HuH-7 (cell line): ENCODE measurements around the gene PITX1.
"Not testable (repeated sequence)": the region's sequence is repeated elsewhere in the genome, so short reads cannot be mapped to it uniquely, and the experiment has no call there.

Source experiments
- DNase-seq: peaks from one replicate; pipeline ENCODE4 v3.0.0; 2011; ENCODE audit warnings: low spot score

The PITX1 gene

GRCh38 chr5:135033901-135034235 lies at the start of gene PITX1:
Gene PITX1, minus strand, starts transcription at chr5:135034228. Its CDS starts 347 bp downstream, at chr5:135033881.
- DNase-seq = no peak

- not testable (repeated sequence) for DNase-seq
Observed at GRCh38 chr5:135083334-135083733, 49.3 kb upstream of the PITX1 start.

GRCh38 chr5:135081240-135081639 lies 47.2 kb upstream of the PITX1 start:
- no peak for DNase-seq

GRCh38 chr5:135079760-135080159 lies 45.7 kb upstream of the PITX1 start:
- DNase-seq = no peak

- DNase-seq = no peak
Observed at GRCh38 chr5:135079099-135079681, 45.2 kb upstream of the PITX1 start.

GRCh38 chr5:135076801-135077200 lies 42.8 kb upstream of the PITX1 start:
- no peak for DNase-seq

- no peak for DNase-seq
Observed at GRCh38 chr5:135076051-135076491, 42.0 kb upstream of the PITX1 start.

GRCh38 chr5:135075621-135076020 lies 41.6 kb upstream of the PITX1 start:
- DNase-seq = no peak

GRCh38 chr5:135073761-135074345 lies 39.8 kb upstream of the PITX1 start:
- no peak for DNase-seq

- DNase-seq = no peak
Observed at GRCh38 chr5:135072387-135073281, 38.6 kb upstream of the PITX1 start.

- DNase-seq = no peak
Observed at GRCh38 chr5:135071311-135071710, 37.3 kb upstream of the PITX1 start.

- DNase-seq = no peak
Observed at GRCh38 chr5:135069895-135070657, 36.0 kb upstream of the PITX1 start.

GRCh38 chr5:135069016-135069770 lies 35.2 kb upstream of the PITX1 start:
- DNase-seq = no peak

- DNase-seq = no peak
Observed at GRCh38 chr5:135067587-135067986, 33.6 kb upstream of the PITX1 start.

- no peak for DNase-seq
Observed at GRCh38 chr5:135066781-135067180, 32.8 kb upstream of the PITX1 start.

GRCh38 chr5:135065306-135066265 lies 31.6 kb upstream of the PITX1 start:
- no peak for DNase-seq

GRCh38 chr5:135064235-135064570 lies 30.2 kb upstream of the PITX1 start:
- DNase-seq = no peak

GRCh38 chr5:135063511-135064234 lies 29.6 kb upstream of the PITX1 start:
- no peak for DNase-seq

GRCh38 chr5:135063056-135063445 lies 29.0 kb upstream of the PITX1 start:
- no peak for DNase-seq
